ENCODE results near the gene ADTRP. TPM values are rescaled to one million over a fixed set of nuclear protein-coding genes. Genes with fewer than 3 reads are reported as not detected.

The ADTRP gene
- total and polyA plus RNA-seq, 2 experiments from 2014 or later, result not detected

DNA sequence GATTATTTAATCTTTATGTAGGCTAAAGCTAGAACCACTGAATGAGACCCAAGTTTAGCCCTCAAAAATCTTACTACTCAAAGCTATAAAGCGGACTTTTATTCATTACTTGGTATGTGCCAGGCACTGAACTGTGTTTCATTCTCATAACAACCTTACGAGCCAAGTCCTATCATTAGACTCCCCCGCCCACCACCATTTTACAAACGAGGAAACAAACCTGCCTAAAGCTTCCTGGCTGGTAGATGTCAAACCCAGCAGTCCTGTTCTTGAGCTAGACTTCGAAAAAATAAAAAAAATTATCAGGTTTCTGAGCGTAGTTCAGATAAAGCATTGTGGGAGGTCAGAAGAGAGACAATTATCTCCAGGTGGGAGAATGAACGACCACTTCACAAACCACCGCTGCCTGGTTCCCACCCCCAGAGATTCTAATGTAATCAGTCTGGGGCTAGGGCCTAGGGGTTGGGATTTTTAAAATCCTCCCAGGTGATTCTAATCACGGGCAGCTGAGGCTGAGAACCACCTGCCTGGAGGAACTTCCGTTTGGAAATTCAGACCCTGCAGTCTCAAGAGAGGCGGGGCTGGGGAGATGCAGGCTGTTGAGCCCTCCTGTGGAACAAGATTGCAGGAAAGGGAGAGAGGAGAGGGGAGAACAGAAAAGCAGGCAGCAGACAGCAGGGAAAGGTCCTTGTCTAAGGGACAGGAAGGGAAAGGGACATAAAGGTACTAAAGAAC lies 8.6 kb downstream of the ADTRP start:
- H3K27ac ChIP-seq, result no peak overlapping the region
- TF ChIP-seq, protein P1, sequence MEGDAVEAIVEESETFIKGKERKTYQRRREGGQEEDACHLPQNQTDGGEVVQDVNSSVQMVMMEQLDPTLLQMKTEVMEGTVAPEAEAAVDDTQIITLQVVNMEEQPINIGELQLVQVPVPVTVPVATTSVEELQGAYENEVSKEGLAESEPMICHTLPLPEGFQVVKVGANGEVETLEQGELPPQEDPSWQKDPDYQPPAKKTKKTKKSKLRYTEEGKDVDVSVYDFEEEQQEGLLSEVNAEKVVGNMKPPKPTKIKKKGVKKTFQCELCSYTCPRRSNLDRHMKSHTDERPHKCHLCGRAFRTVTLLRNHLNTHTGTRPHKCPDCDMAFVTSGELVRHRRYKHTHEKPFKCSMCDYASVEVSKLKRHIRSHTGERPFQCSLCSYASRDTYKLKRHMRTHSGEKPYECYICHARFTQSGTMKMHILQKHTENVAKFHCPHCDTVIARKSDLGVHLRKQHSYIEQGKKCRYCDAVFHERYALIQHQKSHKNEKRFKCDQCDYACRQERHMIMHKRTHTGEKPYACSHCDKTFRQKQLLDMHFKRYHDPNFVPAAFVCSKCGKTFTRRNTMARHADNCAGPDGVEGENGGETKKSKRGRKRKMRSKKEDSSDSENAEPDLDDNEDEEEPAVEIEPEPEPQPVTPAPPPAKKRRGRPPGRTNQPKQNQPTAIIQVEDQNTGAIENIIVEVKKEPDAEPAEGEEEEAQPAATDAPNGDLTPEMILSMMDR (IDR thresholded peaks at IDR 0.05; ENCODE audit: low read depth, low read length), result no peak
- H3K9me3 ChIP-seq (ENCODE audit: low read depth), result no peaks in the 10 kb centered on the region
- no peak for DNase-seq (ENCODE audit: low read depth in 1 of 2, low spot score in 1 of 2)
- H3K4me1 ChIP-seq (ENCODE audit: low read depth), result peaks cover 10% of the 10 kb centered on the region
- no peaks in the 10 kb centered on the region for H3K36me3 ChIP-seq
- no peaks in the 10 kb centered on the region for H3K27me3 ChIP-seq
- H3K4me3 ChIP-seq, result no peak overlapping the region

- Histone ChIP-seq H3K27me3 (no peaks in the 10 kb centered on the region), H3K9me3 (ENCODE audit: low read depth) (no peaks in the 10 kb centered on the region), H3K4me1 (ENCODE audit: low read depth) (peaks cover 12% of the 10 kb centered on the region), H3K36me3 (no peaks in the 10 kb centered on the region), H3K27ac (no peak overlapping the region), H3K4me3 (no peak overlapping the region)
- DNase-seq (ENCODE audit: low read depth in 1 of 2, low spot score in 1 of 2), result no peak
- TF ChIP-seq, protein P1 (IDR thresholded peaks at IDR 0.05; ENCODE audit: low read depth, low read length), result no peak
Measured at GRCh38 chr6:11769244-11769643, 9.4 kb downstream of the ADTRP start.

DNA sequence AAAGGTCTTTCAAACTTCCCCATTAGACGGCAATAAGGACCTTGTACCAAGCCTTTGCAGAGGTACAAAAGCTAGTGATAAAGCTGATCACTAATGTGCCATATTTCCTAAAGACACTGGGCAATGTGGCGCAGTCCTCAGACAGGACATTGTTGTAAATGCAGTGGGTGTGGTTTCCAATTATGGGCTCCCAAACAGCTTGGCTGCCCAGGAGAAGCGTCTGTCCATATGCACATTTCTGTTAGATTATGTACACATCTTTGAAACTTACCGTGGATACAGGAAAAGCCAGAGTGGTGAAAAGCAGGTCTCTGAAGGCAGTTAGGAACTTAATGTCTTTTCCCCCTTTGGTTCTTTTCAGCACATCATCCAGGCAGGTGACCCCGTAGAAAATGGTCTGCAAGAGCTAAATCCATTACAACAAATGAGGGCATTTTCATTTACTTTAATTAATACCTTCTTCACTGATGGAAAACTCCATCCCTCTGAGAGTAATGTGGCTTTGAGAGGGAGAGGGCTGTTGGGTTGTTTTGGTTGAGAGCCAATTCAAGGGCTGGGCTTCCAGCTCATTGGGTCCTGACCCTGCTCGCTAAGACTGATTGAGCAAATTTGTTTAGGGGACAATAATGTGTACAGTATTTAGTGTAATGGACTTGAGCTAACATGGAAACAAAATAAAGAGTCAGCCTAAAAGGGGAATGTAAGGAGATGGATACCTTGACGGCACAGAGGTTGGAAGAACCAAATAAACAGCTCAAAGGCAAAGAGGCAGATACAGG lies 10.4 kb downstream of the ADTRP start:
- TF ChIP-seq, protein P1 (IDR thresholded peaks at IDR 0.05; ENCODE audit: low read depth, low read length), result no peak
- H3K27ac ChIP-seq, result no peak overlapping the region
- no peaks in the 10 kb centered on the region for H3K9me3 ChIP-seq (ENCODE audit: low read depth)
- no peaks in the 10 kb centered on the region for H3K36me3 ChIP-seq
- H3K27me3 ChIP-seq, result no peaks in the 10 kb centered on the region
- H3K4me3 ChIP-seq, result no peak overlapping the region
- peaks cover 23% of the 10 kb centered on the region for H3K4me1 ChIP-seq (ENCODE audit: low read depth)
- DNase-seq (ENCODE audit: low read depth in 1 of 2, low spot score in 1 of 2), result no peak

DNA sequence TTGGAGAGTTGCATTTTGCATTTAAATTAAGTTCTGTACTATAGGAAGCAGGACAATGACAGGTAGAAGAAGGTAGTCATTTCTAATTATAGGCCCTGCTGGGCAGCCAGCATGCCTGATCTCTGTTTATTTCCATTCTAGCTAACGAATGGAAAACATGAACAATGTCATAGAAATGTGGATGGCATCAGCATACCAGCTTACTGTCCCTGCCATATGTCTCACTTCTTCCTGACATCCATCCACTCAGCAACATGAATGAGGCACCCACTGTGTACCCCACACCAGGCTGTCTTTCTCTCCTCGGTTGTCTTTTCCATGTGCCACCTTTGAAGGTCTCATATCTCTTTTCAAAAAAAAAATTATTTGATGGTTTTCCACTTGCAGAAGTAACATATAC lies 11.1 kb downstream of the ADTRP start:
- Histone ChIP-seq H3K9me3 (ENCODE audit: low read depth) (no peaks in the 10 kb centered on the region), H3K4me3 (no peak overlapping the region), H3K4me1 (ENCODE audit: low read depth) (peaks cover 30% of the 10 kb centered on the region), H3K27me3 (no peaks in the 10 kb centered on the region), H3K27ac (no peak overlapping the region), H3K36me3 (no peaks in the 10 kb centered on the region)
- TF ChIP-seq, protein P1 (IDR thresholded peaks at IDR 0.05; ENCODE audit: low read depth, low read length), result no peak
- DNase-seq (ENCODE audit: low read depth in 1 of 2, low spot score in 1 of 2), result no peak

DNA sequence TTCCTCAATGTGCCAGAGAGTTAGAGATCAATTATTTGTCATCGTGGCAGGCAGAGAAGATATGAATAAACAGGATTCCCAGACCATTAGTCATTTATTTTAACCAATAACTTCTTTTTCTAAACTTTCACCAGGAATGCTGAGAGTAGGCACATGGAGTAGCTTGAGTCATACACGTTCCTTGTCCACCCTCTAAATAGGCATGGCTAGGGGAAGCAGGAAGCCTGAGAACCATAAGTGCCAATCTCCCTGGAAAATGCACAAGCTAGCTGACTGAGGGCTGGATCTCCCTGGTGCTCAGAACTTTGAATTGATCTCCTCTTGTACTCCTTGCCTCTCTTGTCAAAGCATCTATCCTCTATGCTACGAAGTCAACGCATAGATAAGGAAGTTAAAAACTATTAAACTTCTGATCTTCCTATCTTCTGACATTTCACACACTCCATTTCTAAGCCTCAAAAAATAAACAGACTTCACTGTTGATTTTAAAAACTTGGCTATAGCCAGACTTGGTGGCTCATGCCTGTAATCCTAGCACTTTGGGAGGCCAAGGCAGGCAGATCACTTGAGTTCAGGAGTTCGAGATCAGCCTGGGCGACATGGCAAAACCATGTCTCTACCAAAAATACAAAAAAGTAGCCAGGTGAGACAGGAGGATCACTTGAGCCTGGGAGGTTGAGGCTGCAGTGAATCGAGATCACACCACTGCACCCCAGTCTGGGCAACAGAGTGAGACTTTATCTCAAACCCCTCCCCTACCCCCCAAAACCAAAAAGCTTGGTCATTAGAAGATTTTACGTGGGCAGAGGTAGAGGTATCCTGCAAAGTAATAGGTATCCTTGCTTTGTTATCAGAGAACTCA lies 11.8 kb downstream of the ADTRP start:
- peak in 1 of 2 donors; percentile 92 for DNase-seq (ENCODE audit: low read depth in 1 of 2, low spot score in 1 of 2)
- H3K4me3 ChIP-seq, result no peak overlapping the region
- TF ChIP-seq, protein P1 (IDR thresholded peaks at IDR 0.05; ENCODE audit: low read depth, low read length), result no peak
- H3K4me1 ChIP-seq (ENCODE audit: low read depth), result peaks cover 37% of the 10 kb centered on the region
- H3K27ac ChIP-seq, result no peak overlapping the region
- H3K9me3 ChIP-seq (ENCODE audit: low read depth), result no peaks in the 10 kb centered on the region
- no peaks in the 10 kb centered on the region for H3K36me3 ChIP-seq
- H3K27me3 ChIP-seq, result no peaks in the 10 kb centered on the region
